Measurements from ENCODE around the gene SLC38A1.

DNA sequence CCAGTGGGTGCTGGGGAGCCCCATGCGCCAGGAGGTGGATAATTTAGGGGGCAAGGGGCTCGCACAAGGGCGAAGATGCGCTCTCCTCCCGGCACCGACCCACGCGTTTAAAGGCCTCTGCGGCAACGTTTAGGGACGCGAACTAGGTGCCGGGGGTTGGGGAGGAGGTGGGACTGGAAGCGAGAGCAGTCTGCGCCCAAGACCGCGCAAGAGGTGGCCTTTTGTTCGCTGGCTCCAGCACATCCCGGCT is 1.3 kb downstream of the SLC38A1 start:
- TF ChIP-seq, protein P1, sequence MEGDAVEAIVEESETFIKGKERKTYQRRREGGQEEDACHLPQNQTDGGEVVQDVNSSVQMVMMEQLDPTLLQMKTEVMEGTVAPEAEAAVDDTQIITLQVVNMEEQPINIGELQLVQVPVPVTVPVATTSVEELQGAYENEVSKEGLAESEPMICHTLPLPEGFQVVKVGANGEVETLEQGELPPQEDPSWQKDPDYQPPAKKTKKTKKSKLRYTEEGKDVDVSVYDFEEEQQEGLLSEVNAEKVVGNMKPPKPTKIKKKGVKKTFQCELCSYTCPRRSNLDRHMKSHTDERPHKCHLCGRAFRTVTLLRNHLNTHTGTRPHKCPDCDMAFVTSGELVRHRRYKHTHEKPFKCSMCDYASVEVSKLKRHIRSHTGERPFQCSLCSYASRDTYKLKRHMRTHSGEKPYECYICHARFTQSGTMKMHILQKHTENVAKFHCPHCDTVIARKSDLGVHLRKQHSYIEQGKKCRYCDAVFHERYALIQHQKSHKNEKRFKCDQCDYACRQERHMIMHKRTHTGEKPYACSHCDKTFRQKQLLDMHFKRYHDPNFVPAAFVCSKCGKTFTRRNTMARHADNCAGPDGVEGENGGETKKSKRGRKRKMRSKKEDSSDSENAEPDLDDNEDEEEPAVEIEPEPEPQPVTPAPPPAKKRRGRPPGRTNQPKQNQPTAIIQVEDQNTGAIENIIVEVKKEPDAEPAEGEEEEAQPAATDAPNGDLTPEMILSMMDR (IDR thresholded peaks at IDR 0.05; ENCODE audit: low read length): no peak
- no peak for TF ChIP-seq EZH2 (IDR thresholded peaks at IDR 0.05; ENCODE audit: borderline replicate concordance, low read length)
